Measurements from ENCODE around the gene SLC34A3.
"Not testable (repeated sequence)": the region's sequence is repeated elsewhere in the genome, so short reads cannot be mapped to it uniquely, and the experiment has no call there.

The SLC34A3 gene

DNA sequence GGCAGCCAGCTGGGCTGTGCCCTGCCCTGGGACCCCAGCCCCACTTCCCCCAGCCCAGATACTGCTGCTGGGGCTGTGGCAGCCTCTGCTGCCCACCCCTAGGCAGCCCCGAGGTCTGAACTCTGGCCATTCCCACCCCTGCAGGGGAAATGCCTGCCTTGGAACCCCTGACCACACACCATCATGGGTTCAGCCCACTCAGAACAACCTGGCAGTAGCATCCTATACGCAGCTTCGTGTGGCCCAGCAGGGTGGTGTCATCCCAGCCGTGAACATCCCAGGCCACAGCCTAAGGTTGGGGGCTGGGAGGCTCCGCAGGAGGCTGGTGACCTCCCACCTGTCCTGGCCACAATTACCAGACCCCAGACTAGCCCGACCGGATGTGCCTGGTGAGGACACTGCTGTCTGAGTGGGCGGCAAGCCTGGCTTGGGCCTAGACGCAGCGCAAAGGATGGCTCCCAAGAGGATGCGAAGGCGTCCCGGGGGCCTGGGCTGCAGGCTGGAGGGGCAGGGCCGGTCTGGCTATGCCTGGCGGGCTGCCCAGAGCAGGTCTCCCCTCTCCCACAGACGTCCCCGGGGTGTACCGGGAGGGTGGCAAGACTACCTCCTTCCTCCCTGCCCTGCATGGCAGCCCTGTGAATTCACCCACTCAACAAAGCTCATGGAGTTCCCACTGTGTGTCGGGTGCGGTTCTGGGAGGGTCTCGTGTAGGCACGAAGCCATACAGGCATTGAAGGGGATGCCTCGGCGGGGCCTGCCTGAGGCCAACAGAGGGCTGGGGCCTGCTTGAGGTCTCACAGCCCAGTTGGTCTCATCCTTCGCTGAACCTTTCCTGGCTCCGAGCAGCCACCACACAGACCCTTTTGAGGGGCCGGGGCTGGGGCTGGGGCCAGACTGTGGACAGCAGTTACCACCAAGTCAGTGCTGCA lies 1.5 kb upstream of the SLC34A3 start:
- no peak for DNase-seq (ENCODE audit: low spot score)

DNA sequence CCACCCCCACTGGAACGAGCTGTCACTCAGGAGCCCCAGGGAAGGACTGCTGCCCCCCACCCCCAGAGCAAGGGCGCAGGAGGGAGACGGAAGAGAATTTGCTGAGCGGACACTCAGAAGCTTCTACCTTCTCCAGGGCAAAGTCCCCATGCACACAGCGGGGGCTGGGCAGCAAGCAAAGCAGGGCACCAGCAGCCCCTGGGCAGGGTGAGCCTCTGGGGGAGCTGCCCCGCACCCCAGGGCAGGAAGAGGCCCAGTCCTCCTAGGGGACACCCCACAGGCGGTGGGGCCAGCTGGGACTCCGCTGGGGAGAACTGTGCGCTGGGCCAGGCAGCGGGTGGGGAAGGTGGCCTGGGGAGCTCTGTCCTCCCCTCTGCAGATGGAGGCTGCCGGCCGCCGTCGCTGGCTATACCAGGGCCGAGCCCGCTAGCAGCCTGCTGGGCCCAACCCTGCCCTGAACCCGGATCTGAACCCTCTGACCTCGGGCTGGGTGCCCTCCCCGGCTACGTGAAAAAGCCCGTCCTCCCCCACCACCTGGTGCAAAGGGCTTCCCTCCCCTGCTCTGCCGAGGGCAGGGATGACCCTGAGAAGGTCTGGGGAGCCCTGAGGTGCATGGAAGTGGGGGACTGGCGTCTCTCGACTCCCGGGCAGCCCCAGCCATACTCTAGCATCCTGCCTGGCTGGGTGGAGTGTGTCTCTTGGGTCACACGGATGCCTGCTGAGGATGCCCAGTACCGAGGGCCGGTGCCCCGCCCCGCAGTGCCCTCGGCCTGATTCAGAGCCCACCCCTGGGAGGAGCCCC lies 597 bp upstream of the SLC34A3 start:
- no peak for DNase-seq (ENCODE audit: low spot score)

DNA sequence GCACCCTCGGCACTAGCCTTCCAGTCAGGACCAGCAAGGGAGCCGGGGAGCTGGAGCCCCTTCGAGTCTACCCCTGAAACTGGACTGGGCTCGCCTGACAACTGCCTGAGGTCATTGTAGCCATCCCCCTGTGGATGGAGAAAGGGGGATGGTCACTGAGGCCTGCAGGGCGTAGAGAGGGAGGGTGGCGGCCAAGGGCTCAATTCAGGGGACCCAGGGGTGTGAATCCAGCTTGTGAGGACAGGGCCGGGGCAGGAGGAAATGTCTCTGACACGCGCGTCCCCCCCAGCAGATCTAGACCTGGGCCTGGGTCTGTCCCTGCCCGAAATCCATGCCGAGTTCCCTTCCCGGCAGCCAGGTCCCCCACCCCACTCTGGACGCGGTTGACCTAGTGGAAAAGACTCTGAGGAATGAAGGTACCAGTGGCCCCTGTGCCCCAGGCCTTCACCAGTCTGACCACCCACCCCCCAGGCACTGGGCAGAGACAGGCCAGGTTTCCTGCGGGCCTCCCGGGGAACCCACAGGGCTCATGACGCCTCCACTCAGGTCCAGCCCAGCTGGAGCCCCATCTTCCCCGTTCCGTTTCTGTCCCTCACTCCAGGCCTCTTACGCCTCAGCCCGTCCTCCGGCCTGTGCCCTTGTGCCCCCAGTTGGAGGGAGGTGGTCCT lies 805 bp downstream of the SLC34A3 start:
- no peak for DNase-seq (ENCODE audit: low spot score)

DNA sequence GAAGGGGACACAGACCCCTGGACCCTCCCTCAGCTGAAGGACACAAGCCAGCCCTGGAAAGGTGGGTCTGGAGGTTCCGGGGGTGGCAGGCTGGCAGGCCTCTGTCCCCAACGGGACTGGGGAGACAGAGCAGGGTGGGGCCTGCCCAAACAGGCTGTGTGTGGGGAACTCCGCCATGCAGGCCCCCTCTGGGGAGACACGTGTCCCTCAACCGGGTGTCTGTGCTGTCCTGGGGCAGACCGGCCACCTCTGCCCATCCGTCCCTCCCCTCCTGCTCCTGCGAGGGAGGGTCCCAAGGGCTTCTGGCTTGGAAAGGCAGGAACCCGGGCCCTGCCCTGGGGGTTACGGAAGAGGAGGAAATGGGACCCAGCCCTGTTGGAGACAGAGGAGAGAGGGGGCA lies 1.4 kb downstream of the SLC34A3 start:
- DNase-seq (ENCODE audit: low spot score): no peak

DNA sequence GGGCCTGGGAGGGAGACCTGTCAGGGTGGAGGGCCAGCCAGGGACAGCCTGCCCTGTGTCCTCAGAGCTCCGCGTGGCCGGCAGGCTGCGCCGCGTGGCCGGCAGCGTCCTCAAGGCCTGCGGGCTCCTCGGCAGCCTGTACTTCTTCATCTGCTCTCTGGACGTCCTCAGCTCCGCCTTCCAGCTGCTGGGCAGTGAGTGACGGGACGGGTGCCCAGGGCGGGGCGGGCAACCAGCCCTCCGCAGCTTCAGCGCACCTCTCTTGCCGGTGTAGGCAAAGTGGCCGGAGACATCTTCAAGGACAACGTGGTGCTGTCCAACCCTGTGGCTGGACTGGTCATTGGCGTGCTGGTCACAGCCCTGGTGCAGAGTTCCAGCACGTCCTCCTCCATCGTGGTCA lies 1.8 kb downstream of the SLC34A3 start:
- DNase-seq (ENCODE audit: low spot score): no peak

GRCh38 chr9:137233143-137233980 lies 2.7 kb downstream of the SLC34A3 start:
- DNase-seq (ENCODE audit: low spot score): no peak

DNA sequence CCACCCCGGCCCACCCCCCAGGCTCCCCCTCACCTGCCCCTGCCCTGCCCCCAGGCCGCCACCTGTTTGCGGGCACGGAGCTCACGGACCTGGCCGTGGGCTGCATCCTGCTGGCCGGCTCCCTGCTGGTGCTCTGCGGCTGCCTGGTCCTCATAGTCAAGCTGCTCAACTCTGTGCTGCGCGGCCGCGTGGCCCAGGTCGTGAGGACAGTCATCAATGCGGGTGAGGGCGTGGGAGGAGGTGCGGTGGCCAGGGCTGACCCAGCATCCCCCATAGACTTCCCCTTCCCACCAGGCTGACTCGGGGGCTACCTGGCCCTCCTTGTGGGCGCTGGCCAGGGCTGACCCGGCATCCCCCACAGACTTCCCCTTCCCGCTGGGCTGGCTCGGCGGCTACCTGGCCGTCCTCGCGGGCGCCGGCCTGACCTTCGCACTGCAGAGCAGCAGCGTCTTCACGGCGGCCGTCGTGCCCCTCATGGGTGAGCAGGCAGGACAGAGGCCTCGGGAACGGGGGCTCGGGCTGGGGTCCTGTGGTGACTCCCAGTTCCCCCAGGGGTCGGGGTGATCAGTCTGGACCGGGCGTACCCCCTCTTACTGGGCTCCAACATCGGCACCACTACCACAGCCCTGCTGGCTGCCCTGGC lies 3.5 kb downstream of the SLC34A3 start:
- DNase-seq (ENCODE audit: low spot score): no peak

GRCh38 chr9:137234758-137235423 lies 4.2 kb downstream of the SLC34A3 start:
- DNase-seq (ENCODE audit: low spot score): peak; percentile 61

DNA sequence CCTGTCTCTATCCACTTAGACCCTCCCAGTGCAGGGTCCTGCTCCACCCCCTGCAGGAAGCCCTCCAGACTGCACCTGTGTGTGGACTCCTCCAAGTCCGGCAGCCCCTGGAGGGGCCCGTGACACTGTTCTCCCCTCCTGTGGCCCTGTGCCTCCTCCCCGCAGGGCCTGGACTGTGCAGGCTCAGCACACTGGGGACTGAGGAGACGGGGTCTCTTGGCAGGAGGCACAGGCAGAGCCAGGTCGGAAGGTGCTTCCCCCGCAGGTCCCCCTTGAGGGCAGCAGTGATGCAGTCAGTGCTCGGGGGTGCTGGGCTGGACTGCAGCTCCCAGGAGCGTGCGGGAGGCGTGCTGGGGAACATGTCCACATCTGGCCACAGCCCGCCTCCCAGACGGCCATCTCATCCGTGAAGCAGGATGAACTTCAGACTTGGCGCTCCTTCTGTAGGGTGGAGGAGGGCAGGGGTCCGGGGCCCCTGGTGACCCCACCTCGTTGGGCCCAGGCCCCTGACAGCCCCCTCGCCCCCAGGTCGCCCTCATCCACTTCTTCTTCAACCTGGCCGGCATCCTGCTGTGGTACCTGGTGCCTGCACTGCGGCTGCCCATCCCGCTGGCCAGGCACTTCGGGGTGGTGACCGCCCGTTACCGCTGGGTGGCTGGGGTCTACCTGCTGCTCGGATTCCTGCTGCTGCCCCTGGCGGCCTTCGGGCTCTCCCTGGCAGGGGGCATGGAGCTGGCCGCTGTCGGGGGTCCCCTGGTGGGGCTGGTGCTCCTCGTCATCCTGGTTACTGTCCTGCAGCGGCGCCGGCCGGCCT lies 4.9 kb downstream of the SLC34A3 start:
- DNase-seq (ENCODE audit: low spot score): peak; percentile 68

- peak; percentile 90 for DNase-seq (ENCODE audit: low spot score)
Observed at GRCh38 chr9:137236238-137236935, 5.7 kb downstream of the SLC34A3 start.

DNA sequence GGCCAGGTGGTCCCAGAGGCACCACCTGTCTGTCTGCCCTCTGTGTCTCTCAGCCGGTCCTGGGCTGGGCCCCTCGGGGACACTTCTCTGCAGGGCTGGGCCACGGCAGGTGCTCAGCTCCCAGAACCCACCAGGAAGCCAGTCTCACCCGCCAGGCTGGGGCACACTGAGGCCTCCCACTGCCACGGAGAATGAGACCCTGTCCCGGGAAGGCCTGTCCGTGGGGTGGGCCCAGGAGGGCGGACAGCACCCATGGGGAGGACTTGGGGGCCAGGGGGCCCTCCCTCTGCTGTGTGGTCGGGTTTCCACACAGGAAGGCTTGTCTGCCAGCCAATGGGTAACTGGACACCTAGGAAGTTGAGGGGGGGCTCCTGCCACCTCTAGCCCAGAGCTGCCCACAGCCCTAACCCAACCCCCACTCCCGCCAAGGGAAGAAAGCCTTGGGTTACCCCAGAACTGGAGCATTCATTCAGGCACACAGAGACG lies 6.3 kb downstream of the SLC34A3 start:
- DNase-seq (ENCODE audit: low spot score): no peak

DNA sequence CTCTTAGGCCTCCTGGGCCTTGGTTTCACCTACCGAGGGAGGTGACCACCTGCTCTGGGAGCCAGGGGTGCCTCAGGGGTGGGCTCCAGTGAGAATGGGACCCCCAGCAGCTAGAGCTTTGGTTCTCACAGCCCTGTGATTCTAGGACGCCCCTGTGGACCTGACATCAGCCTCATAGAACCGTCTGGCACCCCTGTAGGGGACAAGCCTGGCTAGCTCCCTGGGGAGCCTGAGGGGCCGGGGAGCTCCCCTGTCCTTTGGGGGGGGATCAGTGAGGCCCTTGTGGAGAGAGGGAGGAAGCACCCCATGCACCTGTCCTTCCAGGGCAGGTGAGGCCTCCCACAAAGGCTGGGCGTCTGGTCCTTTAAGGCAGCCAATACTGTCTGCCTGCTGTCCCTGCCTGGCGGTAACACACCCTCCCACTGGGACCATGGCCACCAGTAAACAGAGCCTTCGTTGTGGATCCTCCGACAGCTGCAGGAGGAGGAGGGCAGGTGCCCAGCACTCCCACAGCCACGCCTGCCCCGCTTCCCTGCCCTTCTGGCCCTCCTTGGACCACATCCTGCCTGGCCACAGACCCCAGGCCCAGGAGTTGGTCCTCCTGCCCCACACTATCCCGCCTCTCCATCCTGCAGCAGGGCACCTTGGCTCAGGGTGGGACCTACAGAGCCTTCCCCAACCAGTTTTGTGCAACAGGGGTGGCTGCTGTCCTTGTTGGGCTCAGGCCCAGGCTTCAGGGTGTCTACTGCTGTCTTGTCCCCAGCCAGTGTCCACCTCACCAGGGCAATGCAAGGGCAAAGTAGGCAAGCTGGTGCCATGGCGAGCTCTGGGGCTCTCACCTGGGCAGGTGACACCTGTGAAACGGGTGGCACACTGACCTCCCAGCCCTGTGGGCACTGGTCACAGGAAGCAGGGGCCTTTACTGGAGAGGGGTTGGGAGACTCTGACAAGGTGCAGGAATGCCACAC lies 7.3 kb downstream of the SLC34A3 start:
- DNase-seq (ENCODE audit: low spot score): peak; percentile 57

- not testable (repeated sequence) for DNase-seq (ENCODE audit: low spot score)
Observed at GRCh38 chr9:137239541-137240200, 9.0 kb downstream of the SLC34A3 start.

GRCh38 chr9:137240318-137240840 lies 9.7 kb downstream of the SLC34A3 start:
- peak; percentile 81 for DNase-seq (ENCODE audit: low spot score)

- DNase-seq (ENCODE audit: low spot score): peak; percentile 100
Observed at GRCh38 chr9:137240841-137241489, 10.3 kb downstream of the SLC34A3 start, which contains the start of gene TUBB4B. Gene TUBB4B, plus strand, starts transcription at chr9:137241287. Its CDS starts 74 bp downstream, at chr9:137241361.
